NOMO-1 treated with dmso at 0.1 percent for 144 hours (cell line): ENCODE results near the gene SMARCA2.
A peak's percentile ranks its signal among the peaks of the same experiment; 100 is the strongest.

Experiments
- DNase-seq: peaks from one replicate; lab custom pipeline; 2025; ENCODE audit not compliant: unreplicated experiment; lab: John Stamatoyannopoulos, UW

The SMARCA2 gene

DNA sequence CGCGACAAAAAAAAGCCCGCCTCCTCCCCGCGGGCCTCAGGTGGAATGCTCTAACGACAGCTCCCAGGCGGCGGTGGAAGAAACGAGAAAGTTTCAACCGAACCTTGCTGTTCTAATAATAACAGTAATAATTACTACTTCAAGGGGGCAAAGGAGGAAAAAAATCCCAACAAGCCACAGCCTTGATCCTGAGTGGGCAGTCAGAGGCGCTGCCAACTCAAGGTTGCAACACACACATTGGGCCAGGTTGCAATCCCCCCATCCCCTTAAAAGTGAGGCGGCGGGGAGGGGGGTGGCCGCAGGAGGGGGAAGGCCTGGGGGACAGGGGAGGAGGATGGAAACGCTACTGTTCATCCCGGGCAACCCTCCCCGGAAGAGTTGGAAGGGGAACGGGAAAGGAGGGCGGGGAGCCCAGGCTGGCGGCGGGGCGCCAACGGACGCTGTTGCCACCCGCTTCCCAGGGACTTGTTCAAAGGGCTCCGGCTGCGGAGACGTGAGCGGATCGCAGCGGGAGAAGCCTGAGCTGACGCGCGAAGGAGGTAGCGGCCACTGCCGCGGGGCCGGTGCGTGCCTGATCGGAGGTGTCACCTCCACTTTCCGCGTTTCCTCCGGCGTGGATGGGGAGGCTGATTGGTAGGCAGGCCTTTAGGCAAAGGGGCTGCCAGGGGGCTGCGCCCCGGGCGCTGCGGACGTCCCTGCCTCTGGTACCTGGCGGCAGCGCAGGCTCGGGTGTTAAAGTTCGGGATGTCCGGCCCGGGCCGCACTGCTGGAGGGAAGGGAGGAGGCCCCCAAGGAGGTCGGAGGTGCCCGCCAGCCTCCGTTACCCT lies 647 bp downstream of the SMARCA2 start:
- no peak for DNase-seq

DNA sequence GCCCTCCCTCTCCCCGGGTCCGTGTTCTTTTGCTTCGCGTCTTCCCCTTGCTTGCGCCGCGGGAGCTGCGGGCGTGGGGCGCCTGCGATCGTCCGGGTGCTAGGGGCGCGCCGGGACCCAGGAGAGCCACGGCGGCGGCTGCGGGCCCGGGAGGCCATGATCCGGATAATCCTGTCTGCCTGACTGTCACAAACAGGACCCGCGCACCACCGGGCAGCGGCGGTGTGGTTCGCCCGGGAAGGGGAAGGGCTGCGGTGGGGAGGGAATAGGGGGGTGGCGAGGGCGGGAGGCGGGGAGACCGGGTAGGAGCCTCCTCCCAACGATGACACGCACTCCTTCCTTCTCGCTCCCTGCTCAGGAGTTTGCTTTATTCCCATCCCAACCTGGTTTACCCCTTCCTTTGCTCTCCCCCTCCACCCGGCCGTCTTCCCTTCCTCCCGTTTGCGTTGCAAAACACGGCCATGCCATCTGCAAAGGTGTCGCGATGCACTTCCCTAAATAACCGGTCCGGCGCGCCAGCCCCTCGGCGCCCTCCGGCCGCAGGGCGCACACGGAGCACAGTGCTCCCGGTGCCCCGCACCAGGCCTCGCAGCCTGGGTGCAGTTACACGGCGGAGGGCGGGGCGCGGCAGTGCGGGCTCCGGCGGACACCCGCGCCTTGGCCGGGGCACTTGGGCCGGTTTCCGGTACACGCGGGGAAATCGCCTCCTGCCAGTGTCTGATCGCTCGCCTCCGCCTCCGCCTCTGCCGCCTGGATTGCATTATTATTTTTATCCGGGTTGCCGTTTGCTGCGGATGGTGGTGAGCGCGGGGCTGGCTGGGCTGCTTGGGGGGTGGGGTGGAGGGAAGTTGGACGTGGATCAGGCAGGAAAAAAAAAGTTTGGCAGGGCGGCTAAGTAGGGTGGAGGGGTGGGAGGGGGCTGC lies 1.5 kb downstream of the SMARCA2 start:
- DNase-seq = no peak

DNA sequence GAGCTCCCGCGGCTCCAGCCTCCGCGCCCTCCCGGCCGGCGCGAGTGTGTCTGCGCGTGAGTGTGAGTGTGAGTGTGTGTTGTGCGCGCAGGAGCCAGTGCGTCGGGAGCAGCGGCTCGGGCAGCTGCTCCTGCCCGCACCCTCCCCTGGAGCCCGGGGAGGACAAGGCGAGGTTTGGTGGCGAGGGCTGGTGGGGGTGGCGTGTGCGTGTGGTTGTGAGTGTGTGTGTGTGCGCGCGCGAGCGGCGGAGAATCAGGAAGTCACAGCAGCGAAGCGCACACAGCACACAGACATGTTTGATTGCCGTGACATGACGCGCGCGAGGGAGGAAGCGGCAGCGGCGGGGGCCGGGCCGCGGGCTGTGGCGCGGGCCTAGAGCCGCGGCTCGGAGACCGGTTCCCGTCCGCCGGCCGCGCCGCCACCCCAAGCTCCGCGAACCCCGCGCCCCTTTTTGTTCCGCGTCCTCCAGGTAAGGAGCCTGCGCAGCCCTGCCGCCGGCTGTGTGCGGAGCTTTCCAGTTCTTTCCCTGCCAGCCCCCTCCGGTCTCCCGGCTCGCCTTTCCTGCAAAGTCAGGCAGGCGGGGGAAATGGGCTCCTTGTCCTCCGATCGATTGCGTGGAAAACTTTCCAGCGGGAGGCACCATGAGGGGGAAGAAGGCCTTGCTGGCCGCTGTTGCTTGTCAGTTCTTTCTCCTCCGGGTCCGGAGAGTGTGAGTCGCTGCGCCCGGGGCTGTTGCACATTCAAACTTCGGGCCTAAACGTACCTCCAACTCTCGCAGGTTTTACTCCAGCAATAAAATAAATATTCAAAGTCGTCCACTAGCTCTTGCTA lies 2.4 kb downstream of the SMARCA2 start:
- DNase-seq = peak; percentile 43

DNA sequence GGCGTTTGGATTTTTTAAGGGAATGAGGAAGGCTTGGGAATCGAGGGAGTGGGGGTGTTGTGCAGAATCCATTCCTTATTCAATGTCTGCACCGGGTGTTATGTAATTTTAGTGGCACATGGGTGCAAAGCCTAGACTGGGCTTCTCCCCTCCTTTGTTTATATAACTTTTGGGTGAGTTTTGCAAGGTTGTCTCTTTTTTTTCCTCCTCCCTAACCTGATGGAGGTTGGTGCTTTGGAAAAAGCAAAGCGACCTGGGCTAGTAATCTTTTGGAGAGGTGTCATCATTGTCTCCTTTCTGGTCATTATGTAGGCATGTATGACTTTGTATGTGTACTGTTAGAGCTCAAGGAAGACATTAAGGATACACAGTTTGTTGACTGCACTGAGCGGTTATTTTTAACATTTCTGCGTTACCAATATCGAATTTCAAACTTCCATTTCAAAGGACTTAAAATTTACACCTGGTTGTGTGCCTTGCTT lies 3.1 kb downstream of the SMARCA2 start:
- no peak for DNase-seq

DNA sequence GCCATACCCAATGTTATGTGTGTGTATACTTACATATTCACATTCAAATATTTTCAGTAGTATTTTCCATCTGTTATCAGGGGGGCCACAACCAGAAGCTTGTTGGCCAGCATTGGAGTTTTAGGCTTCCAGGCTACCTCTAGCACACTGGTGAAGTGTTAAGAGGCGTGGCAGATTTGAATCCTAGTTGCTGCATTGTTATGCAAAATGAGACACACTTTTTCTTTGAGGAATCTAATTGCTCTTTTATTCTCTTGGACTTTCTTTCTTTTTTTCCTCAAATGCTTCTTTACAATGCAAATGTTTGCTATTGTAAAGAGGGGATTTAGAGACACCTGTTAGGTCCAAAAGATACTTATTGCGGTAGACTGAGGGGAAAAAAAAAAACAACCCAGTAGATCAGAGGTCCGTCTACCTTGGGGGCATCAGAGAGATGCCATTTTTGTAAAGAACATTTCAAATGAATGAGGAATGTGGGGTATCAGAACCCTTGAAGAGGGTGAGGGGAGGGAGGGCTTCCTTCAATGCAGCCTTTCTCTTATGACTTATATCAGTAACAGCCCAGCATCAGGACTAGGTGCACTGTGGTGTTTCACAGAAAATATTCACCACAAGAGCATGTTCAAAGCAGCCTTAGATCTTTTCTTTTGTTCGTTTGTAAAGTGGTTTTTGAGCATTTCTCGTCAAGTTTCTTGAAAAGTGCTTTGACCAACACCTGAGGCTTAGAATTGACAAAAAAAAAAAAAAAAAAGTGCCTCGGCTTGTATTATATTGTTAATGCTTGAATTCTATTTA lies 3.8 kb downstream of the SMARCA2 start:
- DNase-seq = no peak

DNA sequence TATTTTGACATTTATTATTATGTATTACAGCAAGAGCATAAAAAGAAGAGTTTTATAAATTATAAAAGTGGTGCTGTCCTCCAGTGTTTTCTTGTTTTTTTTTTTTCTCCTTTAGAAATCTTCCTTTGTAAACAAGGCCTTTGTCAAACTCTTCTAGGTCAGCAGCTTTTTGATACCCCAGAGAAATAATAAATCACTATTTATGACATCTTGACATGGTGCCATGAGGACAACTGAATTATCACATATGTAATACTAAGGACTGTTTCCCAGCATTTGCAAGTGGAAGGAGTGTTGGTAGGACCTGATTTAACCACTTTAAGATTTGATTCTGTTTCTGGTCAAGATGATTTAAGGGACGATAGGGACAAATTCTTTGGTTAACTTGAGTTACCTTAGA lies 4.6 kb downstream of the SMARCA2 start:
- no peak for DNase-seq

DNA sequence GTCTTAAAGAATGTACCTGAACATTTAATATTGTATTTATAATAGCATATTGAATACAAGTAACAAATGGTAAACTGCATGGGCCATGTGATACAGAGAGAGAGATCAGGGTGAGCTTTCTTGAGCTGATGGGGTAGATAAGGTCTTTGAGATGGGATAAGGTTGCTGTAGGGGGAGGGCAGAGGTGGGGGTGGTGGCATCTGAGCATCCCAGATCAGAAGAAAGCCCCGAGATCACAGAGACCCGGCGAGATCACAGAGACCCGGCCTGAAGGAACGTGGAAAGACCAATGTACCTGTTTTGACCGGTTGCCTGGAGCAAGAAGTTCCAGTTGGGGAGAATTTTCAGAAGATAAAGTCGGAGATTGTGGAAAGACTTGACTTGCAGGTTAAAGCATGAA lies 6.6 kb downstream of the SMARCA2 start:
- no peak for DNase-seq

DNA sequence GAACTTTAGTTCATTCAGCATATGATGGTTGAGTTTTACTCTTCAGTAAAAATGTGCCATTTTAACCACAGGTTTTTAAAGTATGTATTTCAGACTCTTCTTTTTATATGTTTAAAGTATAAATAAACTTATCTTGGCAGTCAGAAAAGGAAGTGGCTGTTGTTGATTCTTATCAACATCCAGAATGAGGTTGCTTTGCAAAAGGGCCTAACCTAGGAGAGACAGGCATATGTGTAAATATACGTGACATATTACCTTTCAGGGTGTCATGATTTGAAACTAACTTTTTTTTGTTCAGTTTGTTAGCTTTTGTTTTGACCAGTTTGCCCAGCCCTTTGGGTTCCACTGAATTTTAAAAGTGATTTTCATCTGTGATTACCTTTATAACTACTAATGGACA lies 7.4 kb downstream of the SMARCA2 start:
- DNase-seq = no peak

DNA sequence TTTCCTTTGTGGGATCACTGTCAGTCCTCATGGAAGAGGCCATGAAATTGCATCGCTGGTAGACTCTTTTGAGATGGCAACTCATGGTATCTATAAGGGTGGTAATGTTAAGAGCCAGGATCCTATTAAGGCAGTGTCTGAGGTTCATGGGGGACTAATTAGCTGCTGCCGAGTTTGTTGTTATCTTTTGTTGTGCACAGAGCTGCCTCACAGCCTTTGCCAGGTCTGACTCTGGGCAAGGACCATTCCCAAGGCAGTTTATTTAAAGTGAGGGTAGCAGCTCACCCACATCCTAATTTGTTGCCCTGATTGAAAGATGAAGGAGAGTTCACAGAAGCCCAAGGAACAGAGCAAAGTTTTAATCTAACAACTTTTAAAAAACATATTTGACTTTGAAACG lies 7.9 kb downstream of the SMARCA2 start:
- no peak for DNase-seq

DNA sequence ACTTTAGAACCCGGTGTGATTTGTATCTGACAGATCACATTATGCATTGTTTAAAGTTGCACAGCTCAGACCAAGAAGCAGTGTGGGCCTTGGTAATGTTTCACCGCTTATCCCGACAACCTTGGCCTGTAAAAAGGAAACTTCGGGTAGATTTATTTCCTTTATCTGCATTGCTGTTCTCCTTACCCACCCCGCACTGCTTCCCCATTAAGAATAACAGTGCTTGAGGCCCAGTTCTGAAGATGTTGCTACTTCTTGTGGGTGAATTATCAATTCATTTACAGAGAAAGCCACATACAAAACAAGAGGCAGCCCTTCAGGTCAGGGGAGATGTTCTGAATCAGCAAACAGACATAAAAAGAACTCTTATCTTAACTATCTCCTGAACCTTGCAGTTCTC lies 8.4 kb downstream of the SMARCA2 start:
- no peak for DNase-seq

DNA sequence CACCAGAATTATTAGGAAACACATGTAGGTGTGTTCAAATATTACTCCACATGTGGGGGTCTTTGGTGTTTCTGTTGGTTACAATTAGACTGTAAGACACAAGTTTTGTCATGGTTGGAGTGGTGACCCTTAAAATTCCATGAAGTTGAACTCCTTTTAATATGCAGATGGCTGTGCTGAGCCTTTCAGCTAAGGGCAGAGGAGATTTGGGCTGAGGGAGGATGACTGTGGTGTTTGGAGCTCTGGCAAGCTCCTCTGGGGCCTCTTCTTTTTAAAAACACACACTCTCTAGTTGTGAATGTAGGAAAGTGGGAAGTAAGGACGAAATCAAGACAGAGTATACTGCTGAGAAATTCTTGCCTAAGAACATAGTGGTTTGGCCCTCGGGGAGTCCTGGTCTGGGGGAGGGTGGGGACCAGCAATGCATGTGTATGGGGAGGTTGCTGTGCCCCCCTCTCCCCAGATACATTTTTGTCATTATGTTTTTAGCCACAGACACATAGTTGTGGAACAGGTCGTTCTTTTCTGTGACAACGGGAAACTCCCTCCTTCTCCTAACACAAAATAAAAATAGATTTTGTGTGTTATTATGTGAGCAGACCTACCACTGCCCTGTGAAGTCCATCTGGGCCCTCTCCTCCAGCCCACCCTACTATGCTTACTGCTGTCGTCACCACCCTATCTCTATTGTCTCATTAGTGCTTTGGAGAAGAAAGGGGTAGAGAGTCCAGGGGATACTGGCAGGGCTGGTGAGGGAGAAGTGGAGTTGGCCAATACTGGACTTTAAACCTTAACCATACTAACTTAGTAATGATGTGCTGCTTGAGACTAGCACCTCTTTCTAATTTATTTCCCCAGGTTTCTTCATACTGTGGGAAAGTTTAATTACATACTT lies 10.0 kb downstream of the SMARCA2 start:
- no peak for DNase-seq

DNA sequence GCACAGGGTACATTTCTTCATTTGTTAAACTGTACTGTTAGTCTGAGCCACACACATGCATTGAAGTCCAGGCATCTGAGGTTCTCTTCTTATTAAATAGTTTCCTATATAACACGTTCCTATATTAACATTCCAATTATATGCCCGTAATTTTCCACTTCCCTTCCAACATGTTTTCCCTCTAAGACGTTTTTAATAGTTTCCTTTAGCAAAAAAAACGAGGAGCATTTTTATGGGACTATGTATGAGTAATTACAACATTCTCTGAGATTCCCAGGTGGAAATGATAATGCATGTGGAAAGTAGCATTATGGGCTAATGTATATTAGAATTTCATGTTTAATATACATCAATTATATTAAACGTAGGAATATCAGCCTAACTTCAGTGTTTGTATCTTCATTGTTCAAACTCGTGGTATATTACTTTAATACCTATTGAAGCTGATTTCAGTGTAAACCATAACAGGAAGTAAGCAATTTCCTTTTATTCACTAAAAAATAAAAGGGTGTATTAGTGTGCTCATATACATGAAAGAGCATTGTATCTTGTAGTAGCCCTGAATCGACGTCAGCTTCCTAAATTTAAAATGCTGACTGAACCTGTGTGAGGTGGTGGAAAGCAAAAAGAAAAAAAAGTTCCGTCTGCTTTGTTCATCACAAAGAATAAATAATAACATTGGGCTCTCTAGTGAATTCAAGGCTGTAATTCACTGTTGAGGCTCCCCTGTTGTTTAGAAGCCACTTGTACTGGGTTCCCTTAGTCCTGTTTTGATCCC lies 11.3 kb downstream of the SMARCA2 start:
- no peak for DNase-seq

DNA sequence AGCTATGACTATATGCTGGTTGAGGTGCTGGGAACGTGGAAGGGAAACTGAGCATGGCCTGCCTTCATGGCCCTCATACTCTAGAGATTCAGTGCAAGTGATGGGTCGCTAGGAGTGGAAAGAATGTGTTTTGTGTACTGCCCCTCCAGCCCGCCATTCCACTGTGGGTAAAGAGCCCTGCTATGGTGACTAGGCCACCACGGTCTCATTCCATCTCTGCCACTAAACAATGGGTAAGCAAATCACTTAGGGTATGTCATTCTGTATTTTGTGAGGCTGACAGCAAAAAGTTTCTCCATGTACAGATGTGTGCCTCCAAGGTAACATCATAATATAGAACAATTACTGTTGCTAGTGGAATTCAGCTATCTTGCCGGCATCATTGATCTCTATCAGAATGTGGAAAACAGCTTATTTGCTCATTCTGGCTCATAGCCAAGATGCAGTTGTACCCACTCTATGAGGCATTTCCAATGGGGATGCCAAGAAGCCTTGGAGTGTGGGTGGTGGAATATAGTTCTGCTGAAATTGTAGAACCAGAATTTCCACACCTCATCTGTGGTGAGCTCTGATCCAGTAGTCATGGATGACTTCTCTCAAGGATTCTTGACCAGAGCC lies 12.5 kb downstream of the SMARCA2 start:
- DNase-seq = no peak

DNA sequence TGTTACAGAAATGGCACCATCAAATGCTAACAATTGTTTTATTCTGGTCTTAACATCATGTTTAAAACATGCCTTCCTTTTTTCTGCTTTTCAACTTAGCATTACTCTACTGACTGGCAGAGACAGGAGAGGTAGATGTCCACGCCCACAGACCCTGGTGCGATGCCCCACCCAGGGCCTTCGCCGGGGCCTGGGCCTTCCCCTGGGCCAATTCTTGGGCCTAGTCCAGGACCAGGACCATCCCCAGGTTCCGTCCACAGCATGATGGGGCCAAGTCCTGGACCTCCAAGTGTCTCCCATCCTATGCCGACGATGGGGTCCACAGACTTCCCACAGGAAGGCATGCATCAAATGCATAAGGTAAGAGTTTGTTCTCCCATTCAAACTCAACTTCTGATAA lies 13.7 kb downstream of the SMARCA2 start:
- no peak for DNase-seq

DNA sequence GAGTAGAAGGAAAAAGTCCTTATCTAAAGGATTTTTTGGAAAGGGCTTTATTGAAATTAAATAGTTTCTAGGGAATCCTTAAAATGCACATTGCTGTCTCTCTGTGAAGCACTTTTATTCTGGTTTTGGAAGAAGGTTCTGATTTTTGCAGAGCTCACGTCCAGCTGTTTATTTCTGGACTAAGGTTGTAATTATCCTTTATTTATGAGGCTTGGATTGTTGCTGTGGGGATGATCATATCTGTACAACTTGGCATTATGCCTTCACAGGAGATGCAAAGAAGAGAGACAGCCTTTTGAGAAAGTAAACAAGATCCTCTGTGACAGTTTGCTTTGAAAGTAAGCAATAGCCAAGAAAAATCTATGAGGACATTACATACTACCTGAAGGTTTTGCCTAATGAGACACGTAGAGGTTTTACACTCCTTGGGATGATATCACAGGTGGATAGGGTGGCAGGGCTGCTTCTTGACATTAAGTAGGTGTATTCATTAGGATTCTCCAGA lies 14.6 kb downstream of the SMARCA2 start:
- DNase-seq = no peak

DNA sequence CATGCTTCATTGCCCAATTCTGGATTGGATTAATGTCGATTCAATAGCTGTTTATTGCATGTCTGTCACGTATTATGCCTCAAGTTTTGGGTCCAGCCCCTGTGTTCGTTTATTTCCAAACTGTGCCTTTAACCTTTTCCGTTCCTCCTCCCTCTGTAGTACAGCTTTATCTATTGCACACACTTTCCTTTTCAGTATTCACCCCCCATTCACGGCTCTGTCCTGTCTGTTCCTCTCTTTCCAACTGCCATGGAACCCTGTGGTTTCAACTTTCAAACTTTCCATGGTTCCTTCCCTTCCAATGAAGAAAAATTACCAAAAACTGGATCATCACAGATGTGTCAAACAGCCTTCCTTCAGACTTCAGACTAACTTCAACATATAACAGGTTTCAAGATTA lies 17.1 kb downstream of the SMARCA2 start:
- DNase-seq = no peak

DNA sequence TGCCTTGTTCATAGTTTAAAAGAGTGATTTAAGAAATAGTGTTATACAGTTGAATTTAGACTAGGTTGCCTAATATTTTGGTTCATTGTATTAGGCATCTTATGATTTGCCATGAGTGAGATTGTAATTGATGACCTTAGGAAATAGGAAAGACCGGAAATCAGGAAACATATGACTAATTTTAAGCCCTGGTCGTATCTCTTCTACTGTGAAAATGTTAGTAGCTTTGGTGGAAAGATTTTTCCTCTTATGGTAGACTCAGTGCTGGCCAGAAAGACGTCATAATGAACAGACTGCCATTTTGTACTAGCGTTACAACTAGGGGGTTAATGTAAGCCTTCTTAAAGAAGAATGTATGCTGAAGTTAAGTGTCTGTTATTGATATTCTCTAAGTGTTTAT lies 21.7 kb downstream of the SMARCA2 start:
- no peak for DNase-seq
